GM23248 (cell line): ENCODE measurements around the gene TTC28.

Experiments
- EZH2 ChIP-seq: fragments of 200-600 bp; sonication (generic); IDR thresholded peaks from 2 replicates; pipeline ENCODE4 v1.6.1; 2018; ENCODE audit warnings: antibody characterized with exemption, mild to moderate bottlenecking; ENCODE audit not compliant: insufficient read depth, poor library complexity, severe bottlenecking
- EZH2phosphoT487 ChIP-seq: fragments of 200-600 bp; sonication (generic); IDR thresholded peaks from 2 replicates; pipeline ENCODE4 v1.6.1; 2018; ENCODE audit warnings: antibody characterized with exemption, moderate library complexity, mild to moderate bottlenecking, low read depth; ENCODE audit not compliant: insufficient read depth

DNA sequence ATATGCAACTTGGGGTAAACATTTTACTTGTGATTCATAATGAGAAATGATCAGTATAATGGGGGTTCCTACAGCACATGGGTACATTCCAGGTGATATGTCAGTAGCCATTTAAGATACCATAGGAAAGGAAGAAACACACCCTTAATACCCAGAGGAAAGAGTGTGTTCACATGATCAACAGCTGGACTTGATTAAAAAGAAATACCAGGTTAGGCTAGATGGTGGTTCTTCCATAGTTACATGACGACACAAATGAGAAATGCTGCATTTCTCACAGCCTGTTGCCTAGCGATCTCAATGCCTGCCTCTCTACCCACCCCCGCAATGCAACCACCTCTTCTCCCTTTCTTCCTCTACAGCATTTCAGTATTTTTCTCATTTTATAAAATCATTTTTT, 96.8 kb downstream of the TTC28 start:
- TF ChIP-seq EZH2 (no peak), EZH2phosphoT487 (no peak)
